Thyroid gland (tissue), 4 donors: Measurements from ENCODE around the gene HCN2.

Experiments
- POLR2A ChIP-seq, 2 donors: fragments of 450-650 bp; IDR thresholded peaks; one replicate each; pipeline ENCODE4 v1.6.1; 2017; ENCODE audit warnings: antibody characterized with exemption in 2 of 2, mild to moderate bottlenecking in 2 of 2, moderate library complexity in 1 of 2
- TF ChIP-seq, protein P1 (sequence below), 6 experiments: fragments of 200-600 bp in 3 of 6; fragments of 450-650 bp in 3 of 6; sonication (generic) in 3 of 6; IDR thresholded peaks; one replicate each; pipeline ENCODE4 v1.5.1; 2016 to 2019; ENCODE audit warnings: antibody characterized with exemption in 6 of 6, mild to moderate bottlenecking in 2 of 6, inconsistent platforms in 1 of 6, moderate library complexity in 1 of 6

DNA sequence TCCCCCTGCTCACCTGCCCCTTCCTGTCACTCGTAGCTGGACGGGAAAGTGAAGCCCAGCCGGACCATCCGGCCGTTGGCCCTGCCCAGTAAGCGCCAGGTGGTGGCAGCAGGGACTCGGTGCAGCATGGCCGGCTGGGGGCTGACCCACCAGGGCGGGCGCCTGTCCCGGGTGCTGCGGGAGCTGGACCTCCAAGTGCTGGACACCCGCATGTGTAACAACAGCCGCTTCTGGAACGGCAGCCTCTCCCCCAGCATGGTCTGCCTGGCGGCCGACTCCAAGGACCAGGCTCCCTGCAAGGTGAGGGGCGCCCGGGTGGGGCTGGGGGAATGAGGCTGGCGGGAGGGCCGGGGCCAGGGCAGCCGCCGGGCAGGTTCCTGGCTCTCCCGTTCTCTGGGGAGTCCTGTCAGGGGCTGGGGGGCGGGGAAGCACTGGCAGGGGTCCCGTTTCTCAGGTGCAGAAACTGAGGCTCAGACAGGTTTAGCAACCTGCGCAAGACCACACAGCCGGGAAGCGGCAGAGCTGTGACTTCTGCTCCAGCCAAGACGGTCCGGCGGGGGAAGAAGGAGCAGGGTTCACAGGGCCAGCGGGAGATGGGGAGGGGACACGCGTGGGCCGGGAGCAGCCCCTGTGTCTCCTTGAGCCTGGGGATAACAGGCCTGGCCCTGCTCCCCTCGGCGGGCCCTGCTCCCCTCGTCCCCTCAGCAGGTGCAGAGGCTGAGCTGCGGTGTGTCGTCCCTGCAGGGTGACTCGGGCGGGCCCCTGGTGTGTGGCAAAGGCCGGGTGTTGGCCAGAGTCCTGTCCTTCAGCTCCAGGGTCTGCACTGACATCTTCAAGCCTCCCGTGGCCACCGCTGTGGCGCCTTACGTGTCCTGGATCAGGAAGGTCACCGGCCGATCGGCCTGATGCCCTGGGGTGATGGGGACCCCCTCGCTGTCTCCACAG is 40.5 kb upstream of the HCN2 start:
- TF ChIP-seq, protein P1, sequence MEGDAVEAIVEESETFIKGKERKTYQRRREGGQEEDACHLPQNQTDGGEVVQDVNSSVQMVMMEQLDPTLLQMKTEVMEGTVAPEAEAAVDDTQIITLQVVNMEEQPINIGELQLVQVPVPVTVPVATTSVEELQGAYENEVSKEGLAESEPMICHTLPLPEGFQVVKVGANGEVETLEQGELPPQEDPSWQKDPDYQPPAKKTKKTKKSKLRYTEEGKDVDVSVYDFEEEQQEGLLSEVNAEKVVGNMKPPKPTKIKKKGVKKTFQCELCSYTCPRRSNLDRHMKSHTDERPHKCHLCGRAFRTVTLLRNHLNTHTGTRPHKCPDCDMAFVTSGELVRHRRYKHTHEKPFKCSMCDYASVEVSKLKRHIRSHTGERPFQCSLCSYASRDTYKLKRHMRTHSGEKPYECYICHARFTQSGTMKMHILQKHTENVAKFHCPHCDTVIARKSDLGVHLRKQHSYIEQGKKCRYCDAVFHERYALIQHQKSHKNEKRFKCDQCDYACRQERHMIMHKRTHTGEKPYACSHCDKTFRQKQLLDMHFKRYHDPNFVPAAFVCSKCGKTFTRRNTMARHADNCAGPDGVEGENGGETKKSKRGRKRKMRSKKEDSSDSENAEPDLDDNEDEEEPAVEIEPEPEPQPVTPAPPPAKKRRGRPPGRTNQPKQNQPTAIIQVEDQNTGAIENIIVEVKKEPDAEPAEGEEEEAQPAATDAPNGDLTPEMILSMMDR (IDR thresholded peaks at IDR 0.05) = no peak
- TF ChIP-seq POLR2A (IDR thresholded peaks at IDR 0.05) = no peak
